ENCODE data around the gene BPIFA3.

DNA sequence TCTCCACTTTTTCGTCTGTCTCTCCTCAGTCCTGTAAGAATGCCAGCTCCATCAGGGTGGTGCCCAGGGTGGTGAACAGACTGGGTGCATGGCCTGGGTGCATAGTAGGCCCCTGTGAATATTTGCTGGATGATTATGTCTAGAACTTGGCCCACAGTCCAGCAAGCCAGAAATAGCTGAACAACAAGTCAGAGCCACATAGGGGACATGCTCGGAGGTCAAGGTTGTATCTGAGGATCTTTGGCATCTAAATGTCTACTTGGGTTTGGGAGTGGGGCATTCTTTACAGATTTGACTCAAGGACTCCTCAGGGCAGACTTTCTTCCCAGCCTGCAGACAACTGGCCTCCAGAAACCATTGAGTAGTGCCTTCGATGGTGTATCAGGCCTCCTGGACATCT lies 18.1 kb upstream of the BPIFA3 start:
- no peak for TF ChIP-seq NFXL1 (CRISPR knock-in tag; IDR thresholded peaks at IDR 0.05)
- TF ChIP-seq CBFB (CRISPR knock-in tag; IDR thresholded peaks at IDR 0.05) = no peak
- TF ChIP-seq, protein P1, sequence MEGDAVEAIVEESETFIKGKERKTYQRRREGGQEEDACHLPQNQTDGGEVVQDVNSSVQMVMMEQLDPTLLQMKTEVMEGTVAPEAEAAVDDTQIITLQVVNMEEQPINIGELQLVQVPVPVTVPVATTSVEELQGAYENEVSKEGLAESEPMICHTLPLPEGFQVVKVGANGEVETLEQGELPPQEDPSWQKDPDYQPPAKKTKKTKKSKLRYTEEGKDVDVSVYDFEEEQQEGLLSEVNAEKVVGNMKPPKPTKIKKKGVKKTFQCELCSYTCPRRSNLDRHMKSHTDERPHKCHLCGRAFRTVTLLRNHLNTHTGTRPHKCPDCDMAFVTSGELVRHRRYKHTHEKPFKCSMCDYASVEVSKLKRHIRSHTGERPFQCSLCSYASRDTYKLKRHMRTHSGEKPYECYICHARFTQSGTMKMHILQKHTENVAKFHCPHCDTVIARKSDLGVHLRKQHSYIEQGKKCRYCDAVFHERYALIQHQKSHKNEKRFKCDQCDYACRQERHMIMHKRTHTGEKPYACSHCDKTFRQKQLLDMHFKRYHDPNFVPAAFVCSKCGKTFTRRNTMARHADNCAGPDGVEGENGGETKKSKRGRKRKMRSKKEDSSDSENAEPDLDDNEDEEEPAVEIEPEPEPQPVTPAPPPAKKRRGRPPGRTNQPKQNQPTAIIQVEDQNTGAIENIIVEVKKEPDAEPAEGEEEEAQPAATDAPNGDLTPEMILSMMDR (IDR thresholded peaks at IDR 0.05 in 2 of 3, conservative IDR thresholded peaks at IDR 0.05 in 1 of 3; ENCODE audit: insufficient read depth in 2 of 3, low read depth in 1 of 3, low read length in 3 of 3) = no peak
- TF ChIP-seq HBP1 (CRISPR knock-in tag; IDR thresholded peaks at IDR 0.05) = no peak
- no peak for TF ChIP-seq GABPB1 (CRISPR knock-in tag; IDR thresholded peaks at IDR 0.05)
- TF ChIP-seq EP300 (IDR thresholded peaks at IDR 0.05; ENCODE audit: low read length) = no peak
- no peak for TF ChIP-seq ZNF146 (CRISPR knock-in tag; IDR thresholded peaks at IDR 0.05; ENCODE audit: unreplicated experiment)

Measured in K562 (cell line).